ENCODE measurements around the gene HIGD1B.
A peak's percentile ranks its signal among the peaks of the same experiment; 100 is the strongest.

HIGD1B gene

DNA sequence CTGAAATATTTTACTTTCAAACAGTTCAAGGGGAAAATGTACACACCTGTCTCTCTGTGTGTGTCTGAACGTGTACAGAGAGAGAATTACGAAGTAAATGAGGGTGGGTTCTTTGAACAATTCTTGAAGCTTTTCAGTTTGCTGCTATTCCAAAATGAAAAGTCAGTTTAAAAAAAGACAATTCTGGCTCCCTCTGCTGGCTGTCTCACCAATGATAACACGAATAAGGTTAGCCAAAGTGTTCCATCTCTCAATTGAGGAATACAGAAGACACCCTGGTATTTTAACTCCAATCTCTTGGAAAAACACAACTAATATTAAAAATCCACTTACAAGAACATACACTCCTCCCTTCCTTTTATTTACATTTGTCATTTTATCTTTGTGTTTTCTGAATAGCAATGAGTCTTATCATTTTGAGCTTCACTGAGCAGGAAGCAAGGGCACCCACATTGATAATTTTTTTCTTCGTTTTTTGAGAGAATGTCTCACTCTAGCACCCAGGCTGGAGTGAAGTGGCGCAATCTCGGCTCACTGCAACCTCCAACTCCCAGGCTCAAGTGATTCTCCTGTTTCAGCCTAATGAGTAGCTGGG lies 31.0 kb downstream of the HIGD1B start:
- no peak for DNase-seq (ENCODE audit: low spot score)

DNA sequence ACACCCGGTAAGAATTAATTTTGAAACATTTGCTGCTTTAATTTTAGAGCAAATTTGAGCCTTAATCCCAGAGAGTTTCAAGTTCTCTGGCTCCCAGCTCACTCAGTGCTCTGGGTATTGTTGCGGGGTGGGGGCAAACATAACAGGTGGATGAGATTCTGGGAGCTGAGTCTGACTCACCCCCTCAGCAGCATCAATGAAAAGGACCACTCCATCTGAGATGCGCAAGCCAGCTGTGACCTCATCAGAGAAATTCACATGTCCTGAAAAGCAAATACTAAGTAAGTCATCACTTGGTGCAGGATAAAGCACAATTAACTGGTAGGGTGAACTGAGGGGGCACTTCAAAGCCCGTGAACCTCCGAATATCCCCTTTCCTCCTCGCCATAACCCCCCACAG lies 31.7 kb downstream of the HIGD1B start:
- no peak for DNase-seq (ENCODE audit: low spot score)

DNA sequence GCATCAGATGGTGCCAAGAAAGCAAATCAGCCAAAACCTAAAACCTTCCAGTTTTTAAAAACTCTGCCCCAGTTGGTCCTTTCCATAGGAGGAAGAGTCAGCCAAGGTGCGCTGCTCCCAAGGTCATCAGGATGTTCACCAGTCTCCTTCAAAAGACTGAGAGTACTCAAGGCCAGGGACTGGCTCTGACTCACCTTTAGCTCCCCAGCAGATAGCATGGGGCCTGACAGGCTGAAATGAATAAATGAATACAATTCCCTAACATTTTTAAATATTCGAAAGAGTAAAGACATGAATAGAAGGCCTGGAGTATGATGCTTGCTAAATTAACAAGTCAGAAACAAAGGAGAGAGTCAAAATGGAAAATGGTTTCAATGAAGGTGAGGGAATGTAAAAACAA lies 32.4 kb downstream of the HIGD1B start:
- DNase-seq (ENCODE audit: low spot score): no peak

DNA sequence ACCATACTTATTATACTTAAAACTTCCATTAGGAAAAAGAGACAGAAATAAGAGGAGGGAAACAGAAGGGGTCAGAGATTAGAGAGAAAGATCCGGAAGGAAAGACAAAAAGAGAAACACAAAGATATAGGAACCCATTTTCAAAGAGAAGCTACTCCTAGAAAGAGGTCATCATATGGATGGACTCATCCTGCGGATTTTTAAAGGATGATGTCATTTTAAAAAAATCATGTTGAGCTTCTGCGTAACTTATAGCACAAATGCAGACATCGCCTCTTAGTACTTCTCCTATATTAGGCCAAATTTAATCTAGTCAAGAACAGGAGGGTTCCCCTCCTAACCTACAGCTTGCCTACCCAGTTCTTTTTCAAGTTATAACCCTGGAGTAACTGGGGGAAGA lies 33.5 kb downstream of the HIGD1B start:
- no peak for DNase-seq (ENCODE audit: low spot score)

DNA sequence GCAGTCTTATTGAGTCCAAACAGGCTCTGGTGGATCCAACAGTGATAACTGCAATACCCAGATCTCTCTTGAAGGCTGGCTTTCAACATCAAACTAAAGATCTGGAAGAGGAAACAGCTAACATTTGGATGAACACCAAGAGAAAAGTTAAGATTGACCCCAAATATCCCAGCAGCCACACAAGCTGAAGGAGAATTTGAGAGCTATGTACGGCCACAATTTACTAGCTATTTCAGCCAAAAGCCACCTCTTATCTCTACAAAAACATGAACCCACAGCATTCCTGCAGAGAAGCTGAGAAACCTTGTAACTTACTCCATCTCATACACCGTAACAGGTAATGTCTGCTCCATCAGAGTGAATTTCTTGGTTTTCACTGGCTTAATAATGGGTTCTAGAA lies 37.3 kb downstream of the HIGD1B start:
- no peak for DNase-seq (ENCODE audit: low spot score)

DNA sequence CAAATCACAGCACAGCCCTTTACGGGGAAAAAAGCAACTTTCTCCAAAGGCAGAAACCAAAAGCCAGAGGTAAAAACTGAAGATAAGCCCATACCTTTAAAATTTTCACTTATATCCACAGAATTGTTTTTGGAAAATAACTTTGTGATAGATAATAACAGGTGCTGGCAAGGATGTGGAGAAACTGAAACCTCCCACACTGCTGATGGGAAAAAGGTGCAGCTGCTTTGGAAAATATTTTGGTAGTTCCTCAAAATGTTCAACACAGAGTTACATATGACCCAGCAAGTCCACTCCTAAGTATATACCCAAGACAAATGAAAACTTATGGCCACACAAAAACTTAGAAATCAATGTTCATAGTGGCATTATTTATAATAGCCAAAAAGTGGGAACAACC lies 39.3 kb downstream of the HIGD1B start:
- no peak for DNase-seq (ENCODE audit: low spot score)

DNA sequence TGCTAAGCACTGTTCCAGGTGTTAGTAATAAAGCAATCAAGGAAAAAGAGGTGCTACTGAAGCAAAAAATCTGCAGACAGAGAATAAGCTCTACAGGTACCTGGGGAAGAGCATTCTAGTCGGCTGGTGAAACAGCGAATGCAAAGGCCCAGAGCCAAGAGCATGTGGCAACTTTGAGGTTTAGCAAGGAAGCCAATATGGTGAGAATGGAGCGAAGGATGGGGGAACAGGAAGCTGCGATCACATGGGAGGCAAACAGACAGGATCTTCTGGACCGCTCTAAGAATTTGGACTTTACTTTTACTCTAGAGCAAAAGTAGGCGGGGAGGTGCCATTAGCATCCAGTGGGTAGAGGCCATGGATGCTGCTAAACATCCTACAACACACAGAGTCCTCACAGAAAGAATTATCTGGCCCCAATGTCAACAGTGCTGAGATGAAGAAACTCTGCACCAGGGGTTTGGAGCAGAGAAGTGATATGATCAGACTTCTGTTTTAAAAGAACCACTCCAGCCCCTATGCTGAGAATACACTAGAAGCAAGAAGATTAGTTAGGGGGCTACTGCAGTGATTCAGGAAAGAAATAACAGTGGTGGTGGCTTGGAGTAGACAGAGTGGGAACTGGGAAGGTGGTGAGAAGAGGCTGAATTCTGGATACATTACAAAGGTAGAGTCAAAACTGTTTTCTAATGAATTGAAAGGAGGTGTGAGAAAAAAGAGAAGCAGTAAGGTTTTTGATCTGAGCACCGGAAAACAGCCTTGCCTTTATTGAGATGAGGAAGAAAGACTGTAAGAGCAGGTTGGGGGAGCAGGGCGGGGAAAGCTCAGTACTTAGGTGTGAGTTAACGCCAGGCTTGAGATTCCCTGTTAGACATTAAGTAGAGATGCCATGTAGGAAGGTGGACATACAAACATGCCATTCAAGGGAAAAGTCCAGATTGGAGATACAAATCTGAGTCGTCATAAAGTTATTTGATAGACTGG lies 40.6 kb downstream of the HIGD1B start:
- DNase-seq (ENCODE audit: low spot score): no peak

DNA sequence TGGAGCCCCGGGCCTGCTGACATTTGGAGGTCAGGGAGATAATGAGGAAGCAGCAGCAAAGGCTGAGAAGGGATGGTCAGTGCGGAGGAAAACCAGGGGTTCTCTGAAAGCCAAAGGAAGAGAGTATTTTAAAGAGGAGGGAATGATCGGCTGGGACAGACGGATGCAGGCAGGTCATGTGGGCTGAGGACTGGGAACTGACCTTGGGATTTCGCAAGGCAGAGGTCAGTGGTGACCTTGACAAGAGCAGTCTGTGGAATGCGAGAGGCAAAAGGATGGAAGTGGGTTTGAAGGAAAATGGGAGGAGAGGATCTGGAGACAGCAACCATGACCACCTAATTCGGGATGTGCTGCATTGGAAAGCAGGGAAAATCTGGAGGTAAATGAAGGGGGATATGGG lies 41.3 kb downstream of the HIGD1B start:
- DNase-seq (ENCODE audit: low spot score): no peak

DNA sequence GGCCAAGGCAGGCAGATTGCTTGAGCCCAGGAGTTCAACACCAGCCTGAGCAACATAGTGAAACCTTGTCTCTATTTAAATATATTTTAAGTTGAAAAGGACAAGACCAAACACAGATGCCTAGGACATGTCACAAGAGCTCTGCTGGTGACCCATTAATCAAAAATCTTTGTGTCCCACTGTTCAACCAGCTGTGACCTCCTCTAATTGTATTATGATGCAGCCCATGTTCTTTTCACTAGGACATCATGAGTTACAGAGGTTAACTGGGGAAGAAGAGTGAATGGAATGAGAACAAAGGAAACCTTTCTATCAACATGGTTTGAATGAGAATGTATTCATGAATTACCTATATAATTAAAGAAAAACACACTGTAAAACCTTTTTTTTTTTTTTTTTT lies 44.6 kb downstream of the HIGD1B start:
- DNase-seq (ENCODE audit: low spot score): no peak

DNA sequence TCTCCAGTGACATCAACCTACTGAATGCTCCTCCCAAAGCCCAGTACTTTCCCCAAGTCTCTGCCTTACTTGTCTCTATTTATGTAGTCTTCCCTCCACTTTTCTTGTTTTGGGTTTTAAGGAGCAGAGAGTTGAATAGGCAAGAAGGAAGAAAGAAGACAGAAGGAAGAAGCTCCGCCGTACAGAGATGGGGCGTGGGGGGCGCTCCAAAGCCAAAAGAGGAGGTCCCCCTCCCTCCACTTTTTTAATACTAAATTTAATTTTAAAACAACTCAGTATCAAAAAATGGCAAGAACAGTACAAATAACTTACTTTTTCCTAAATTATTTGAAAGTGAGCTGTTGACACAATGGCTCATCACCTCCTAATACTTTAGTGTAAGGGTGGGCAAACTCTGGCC lies 47.0 kb downstream of the HIGD1B start:
- no peak for DNase-seq (ENCODE audit: low spot score)

DNA sequence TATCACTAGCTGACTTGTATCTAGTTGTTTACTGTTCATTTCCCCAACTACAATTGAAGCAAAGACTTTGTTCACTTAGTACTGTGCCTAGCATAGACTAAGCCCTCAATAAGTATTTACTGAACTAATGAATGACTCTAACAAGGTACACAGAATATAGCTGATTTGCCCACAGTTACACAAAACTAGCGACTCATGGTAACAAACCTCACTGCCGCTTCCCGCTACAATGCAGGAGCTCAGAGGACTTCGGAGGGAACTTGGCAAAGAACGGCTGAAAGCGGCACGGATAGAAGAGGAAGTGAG lies 51.0 kb downstream of the HIGD1B start:
- DNase-seq (ENCODE audit: low spot score): no peak

DNA sequence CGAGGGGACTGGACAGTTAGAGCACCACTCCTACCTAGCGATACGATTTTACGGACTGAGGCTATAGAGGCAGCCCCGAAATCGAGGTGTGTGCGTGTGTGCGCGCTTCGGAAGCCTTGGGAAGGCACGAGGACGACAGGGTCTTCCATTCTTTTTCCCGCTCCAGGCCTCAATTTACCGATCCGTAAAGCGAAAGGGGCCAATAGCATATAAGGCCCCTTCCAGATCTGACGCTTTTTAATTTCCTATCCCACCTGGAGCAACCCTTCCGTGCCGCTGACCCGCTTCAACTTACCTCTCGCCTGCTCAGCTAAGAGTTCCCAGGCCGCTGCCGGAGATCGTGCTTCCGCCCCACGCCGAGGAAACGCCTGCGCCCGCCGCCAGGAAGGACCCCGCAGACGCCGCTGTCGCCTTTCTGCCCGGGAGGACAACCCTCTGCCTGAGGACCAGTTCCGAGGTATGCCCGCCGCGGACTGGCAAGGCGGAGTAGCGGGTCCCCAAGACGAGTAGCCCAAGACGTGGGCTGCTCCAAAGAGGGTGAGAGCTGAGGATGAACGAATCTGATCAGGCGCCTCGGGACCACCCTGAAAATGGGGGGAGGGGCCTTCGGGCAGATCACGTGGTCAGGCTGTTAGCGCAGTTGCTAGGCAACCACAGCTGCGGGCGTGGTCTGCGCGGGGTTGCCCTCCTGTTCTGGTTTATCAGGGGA lies 51.5 kb downstream of the HIGD1B start, which contains the start of gene EFTUD2:
Gene EFTUD2, minus strand, starts transcription at position 372 of the 709 bp plus-strand sequence. CDS start 4,924 bp downstream, outside the sequence.
- DNase-seq (ENCODE audit: low spot score): peak; percentile 87

All from putamen (tissue), 1 donor.